CD4-positive, alpha-beta T cell treated with Interleukin-4 for 4 hours (primary cell): ENCODE data around the gene STXBP6.

Experiments
- DNase-seq: peaks from one replicate; pipeline ENCODE4 v3.0.0-alpha.2; 2020

STXBP6 gene

DNA sequence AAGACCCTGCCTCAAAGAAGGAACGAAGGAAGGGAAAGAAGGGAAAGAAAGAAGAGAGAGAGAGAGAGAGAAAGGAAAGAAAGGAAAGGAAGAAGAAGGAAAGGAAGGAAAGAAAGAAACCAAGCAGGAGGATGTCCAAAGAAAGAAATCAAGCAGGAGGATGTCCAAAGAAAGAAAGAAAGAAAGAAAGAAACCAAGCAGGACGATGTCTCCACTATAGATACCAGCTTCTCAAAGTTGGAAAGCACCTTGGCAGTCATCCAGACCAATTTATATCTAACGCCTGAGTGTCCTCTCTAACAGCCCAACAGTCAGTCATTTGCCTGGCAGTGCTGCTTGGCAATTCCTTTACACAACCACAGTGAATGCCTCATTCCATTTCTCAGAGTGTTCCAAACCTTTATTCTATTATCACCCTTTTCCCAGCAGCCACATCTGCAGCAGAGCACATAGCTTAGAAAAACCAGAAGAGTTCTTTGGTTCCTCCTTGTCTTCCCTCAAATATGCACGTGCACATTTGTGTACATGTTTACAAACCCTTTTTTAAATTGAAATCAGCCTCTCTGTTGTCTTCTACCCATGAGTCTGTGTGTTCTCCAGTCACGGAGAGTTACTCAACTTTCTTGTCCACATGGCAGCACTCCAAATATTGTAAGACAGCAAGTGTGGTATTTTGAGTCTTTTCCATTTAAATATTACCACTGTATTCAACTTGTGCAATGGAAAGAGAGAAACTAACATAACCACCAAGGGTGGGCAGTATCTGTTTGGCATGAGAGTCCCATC lies 138.4 kb downstream of the STXBP6 start:
- no peak for DNase-seq

- DNase-seq = no peak
Observed at GRCh38 chr14:24910408-24910986, 139.4 kb downstream of the STXBP6 start.

GRCh38 chr14:24909523-24910302 lies 140.2 kb downstream of the STXBP6 start:
- no peak for DNase-seq

- DNase-seq = no peak
Observed at GRCh38 chr14:24908592-24909236, 141.2 kb downstream of the STXBP6 start.

DNA sequence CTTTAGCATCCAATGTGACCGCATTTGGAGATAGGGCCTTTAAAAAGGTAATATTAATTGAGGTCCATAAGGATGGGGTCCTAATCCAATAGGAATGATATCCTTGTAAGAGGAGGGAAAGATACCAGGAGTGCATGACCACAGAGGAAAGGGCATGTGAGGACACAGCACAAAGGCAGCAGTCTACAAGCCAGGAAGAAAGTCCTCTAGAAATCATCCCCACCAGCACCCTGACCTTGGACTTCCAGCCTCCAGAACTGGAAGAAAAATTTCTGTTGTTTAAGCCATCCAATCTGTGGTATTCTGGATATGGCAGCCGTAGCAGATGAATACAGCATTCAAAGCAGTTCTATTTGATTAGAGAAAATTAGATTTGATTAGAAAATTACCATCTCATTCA lies 145.4 kb downstream of the STXBP6 start:
- no peak for DNase-seq

DNA sequence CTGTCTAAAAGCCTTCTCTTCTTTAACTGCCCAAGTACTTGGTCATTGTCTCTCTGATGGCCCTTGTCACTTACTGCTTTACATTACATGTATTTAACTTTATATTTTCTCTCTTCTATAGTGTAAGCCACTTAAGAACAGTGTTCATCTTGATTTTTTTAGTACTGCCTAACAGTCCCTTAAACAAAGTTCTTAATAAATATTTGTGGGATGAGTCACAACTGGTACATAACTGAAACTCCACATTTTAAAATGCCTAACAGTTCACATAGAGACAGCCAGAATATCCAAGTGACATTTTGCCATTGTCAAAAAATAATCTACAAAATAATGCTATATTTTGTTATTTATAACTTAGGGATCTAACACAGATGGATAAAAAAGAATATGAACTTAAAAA lies 146.6 kb downstream of the STXBP6 start:
- DNase-seq = no peak

- DNase-seq = no peak
Observed at GRCh38 chr14:24900269-24901100, 149.5 kb downstream of the STXBP6 start.

DNA sequence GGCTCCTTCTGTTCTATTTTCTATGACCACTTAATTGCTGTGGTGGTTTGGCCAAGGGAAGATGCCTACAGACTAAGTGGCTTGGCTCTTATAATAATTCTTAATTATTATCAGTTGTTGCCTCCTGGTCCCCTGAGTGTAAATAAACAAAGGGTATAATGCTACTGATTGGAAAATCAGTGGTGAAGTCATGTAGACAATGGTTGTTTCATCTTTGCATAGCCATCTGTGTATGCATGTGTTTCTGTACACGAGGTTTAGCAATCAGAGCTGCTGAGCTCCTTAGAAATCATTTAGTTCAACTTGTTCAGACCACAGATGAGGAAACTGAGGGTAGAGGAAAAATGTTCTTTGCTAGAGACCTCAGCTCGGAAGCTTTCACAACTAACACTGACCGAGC lies 152.2 kb downstream of the STXBP6 start:
- no peak for DNase-seq

- DNase-seq = no peak
Observed at GRCh38 chr14:24895622-24896021, 154.3 kb downstream of the STXBP6 start.

- DNase-seq = no peak
Observed at GRCh38 chr14:24895243-24895583, 154.7 kb downstream of the STXBP6 start.

DNA sequence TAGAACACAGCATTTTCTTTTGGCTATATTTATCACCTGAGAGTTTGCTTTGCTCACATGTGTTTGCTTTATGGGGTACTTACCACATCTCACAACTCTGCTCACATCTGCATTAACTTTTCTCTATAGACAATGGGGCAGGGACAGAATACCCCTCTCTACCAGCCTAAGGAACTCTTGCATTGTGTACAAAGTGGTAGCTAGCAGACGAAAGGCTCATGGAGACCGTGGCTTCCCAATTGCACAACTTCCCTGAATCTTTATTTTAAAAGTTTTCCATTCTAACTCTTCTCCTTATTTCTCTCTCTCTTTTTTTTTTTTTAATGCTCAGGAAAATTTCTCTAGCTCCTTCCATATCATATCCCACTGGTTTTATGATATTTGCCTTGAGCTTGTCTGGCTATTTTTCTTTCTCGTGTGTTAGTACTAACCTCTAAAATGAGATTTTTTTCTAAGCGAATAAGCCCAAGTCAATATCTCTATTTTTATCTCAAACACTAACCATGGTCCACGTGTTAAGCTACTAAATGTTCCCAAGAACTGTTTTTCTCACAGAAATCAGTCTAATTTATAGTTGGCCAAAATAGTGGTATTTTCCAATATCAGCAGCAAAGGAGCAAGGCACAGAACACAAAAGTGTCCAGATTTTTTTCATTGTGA lies 155.2 kb downstream of the STXBP6 start:
- no peak for DNase-seq

GRCh38 chr14:24892497-24893051 lies 157.4 kb downstream of the STXBP6 start:
- DNase-seq = no peak

- no peak for DNase-seq
Observed at GRCh38 chr14:24891987-24892496, 157.9 kb downstream of the STXBP6 start.

- no peak for DNase-seq
Observed at GRCh38 chr14:24890716-24891115, 159.2 kb downstream of the STXBP6 start.

- DNase-seq = no peak
Observed at GRCh38 chr14:24889843-24890242, 160.1 kb downstream of the STXBP6 start.

DNA sequence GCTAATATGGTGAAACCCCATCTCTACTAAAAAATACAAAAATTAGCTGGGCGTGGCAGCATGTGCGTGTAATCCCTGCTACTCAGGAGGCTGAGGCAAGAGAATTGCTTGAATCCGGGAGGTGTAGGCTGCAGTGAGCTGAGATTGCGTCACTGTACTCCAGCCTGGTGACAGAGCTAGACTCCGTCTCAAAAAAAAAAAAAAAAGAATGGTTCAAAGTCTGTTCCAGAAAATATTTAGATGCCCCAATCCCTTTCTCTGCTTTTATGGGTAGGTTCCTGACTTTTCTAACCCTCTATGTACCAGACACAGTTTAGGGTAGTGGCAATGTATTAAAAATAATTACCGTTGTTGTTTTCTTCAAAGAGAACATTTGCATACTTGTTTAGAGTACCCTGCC lies 161.4 kb downstream of the STXBP6 start:
- no peak for DNase-seq

DNA sequence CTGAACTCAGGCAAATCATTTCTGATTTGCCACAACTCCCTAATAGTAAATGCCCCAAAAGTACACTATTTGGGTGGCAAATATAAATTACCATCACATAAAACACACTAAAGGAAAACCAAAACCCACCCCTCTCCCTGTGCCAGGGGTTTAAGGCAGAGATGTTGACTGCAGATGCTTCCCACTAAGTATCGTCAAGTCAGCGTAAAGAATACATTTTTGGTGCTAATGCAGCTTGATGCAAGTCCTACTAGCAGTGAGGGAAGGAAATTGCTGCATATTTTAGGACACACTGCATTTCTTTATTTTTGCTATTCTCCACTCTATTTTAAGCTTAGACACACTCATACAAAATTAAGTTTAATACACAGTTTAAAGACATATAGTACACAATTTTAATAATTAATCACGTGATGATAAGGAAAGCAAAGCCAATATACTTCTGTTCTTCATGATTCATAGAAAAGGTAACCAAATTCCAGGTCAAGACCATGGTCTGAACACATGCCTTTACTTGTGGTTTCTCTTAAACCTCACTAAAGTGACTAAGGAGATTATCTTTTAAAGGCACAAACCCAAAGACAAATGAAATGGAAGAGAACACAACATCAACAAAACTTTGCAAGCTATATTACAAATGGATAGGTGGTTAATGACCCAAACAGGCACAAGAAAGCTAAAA lies 162.2 kb downstream of the STXBP6 start:
- DNase-seq = no peak

DNA sequence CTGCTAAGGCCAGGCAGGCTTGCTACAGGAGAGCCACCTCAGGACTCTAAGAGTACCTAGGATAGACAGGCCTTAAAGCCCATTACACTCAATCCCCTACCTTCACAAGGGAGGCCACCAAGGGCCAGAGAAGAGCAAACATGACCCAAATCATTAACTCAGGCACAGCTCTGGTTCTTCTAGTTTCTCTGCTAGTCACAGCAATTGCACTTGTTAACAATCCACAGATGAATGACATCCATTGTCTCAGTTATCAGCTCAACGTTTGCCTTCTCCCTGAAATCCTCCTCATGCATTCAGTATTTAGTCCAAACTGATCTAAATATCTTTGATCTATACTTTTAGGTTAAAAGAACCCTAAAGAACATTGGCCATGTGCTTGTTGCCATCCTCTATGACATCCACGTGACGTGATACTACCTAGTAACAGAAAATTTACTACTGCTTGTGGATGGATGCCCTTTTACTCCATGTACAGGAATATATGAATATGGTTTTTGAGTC lies 164.5 kb downstream of the STXBP6 start:
- DNase-seq = no peak

GRCh38 chr14:24883576-24883975 lies 166.4 kb downstream of the STXBP6 start:
- DNase-seq = no peak

DNA sequence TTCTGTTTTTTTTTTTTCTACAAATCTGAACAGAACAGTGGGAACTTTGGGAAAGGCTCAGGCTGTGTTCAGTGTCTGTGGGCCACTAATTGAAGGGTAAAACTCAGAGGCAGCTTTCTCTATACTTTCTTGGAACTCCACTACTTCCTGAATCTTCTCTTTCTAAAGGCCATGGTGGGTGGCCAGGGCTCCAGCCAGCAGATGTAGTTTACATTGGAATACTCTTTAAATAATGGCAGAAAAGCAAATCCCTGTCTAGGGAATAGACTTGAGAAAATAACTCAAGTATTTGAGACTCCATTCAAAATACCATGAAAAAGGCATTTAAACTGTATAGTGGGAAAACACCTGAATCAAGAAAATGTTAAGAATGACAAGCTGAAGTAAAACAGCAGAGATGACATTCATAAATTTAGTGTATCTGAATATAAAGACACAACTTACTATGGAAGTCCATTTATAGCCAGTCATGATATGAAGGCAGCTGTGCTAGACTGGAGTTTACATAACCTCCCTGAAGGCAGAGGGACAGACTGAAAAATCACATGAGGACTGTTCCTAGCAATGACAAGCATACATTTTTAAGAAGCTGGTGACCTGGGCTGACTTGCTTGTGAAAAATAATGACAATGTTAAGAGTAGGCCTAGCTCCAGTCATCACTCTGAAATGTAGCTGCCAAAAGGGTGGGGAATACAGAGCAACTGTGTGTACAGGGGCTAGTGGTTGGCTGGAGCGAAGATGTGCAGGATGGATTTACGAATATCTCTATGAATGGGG lies 168.6 kb downstream of the STXBP6 start:
- no peak for DNase-seq
